Right lobe of liver (tissue), 6 donors: Measurements from ENCODE around the gene CHD2. TPM values are rescaled to one million over a fixed set of nuclear protein-coding genes. Genes with fewer than 3 reads are reported as not detected.

ENCODE experiments used
- ATAC-seq, 4 donors: fragments of 200-7000 bp; cut with Tn5 transposase; one replicate each; pipeline ENCODE4 v1.9.1; 2020; ENCODE audit warnings: mild to moderate bottlenecking in 4 of 4, moderate library complexity in 4 of 4
- DNase-seq, 3 donors: peaks; one replicate each; pipeline ENCODE4 v3.0.0-alpha.2; 2020
- H3K27ac ChIP-seq, 3 donors: fragments of 200-600 bp; one replicate each; pipeline ENCODE4 v1.8.0; 2022
- H3K27me3 ChIP-seq, 2 donors: fragments of 200-600 bp; one replicate each; pipeline ENCODE4 v1.8.0; 2022
- H3K36me3 ChIP-seq, 4 donors: fragments of 200-600 bp; sonication (generic) in 1 of 4; one replicate each; pipeline versions ENCODE4 v1.5.1 to v1.8.0; 2017 to 2022; ENCODE audit warnings: control low read depth in 1 of 4
- H3K4me1 ChIP-seq, 4 donors: fragments of 200-600 bp; sonication (generic) in 1 of 4; one replicate each; pipeline versions ENCODE4 v1.5.1 to v1.8.0; 2017 to 2022; ENCODE audit warnings: control low read depth in 1 of 4
- H3K4me3 ChIP-seq, 3 donors: fragments of 200-600 bp; one replicate each; pipeline ENCODE4 v1.8.0; 2022
- H3K9me3 ChIP-seq, 4 donors: fragments of 200-600 bp; sonication (generic) in 1 of 4; one replicate each; pipeline versions ENCODE4 v1.5.1 to v1.8.0; 2017 to 2022; ENCODE audit warnings: control low read depth in 1 of 4
- CTCF ChIP-seq, 4 donors: fragments of 200-600 bp in 3 of 4; fragments of 450-650 bp in 1 of 4; IDR thresholded peaks; one replicate each; pipeline versions ENCODE4 v1.5.1 to v1.8.0; 2016 to 2022; ENCODE audit warnings: antibody characterized with exemption in 4 of 4, mild to moderate bottlenecking in 2 of 4
- POLR2A ChIP-seq: fragments of 450-650 bp; IDR thresholded peaks from one replicate; pipeline ENCODE4 v1.6.1; 2017; ENCODE audit warnings: antibody characterized with exemption, mild to moderate bottlenecking
- WGBS: methylation state at CpG from one replicate; pipeline ENCODE4 v1.1.6; 2018; ENCODE audit warnings: low coverage, low lambda C conversion rate; ENCODE audit not compliant: insufficient coverage; ENCODE audit errors: missing lambda C conversion rate; 5-methylcytosine and 5-hydroxymethylcytosine counted together
- intact Hi-C, 2 donors: fragments of 100-400 bp; cut with DNase I; formaldehyde crosslinking; loops; one replicate each; pipeline versions ENCODE4 v1.11.2 to v1.14.1; 2022
- total RNA-seq, 6 experiments: library from RNA; depleted of rRNA in 2 of 6; stranded (reverse); fragments of >200 nt in 2 of 6; fragmentation: NEBNext Ultra II Directional in 3 of 6; extraction: Animal tissue kit (Norgen Biotek cat#: 25700) in 3 of 6; gene quantifications; one replicate each; pipeline versions ENCODE4 v1.1.0 to v1.2.4, GENCODE V29; 2016 to 2023
- donor health status: DM: no; HTN: yes; CAD: no.
- donor health status: DM: no; HTN: no; CAD: no.
- donor health status: DM: no; HTN: no; CAD: no.
- donor health status: DM: no; HTN: yes; CAD: no.
- donor health status: DM: no; HTN: yes; CAD: no.

The CHD2 gene
- total RNA-seq, 6 experiments from 2014 or later: 41.4 to 65.0 (median 56.6) TPM

GRCh38 chr15:93050648-93051047 lies 150.5 kb downstream of the CHD2 start:
- ATAC-seq: no peak
- TF ChIP-seq CTCF (IDR thresholded peaks at IDR 0.05) (no peak), POLR2A (no peak)
- WGBS: 77% methylated on average over 5 of the region's 13 CpGs
- intact Hi-C loops: no loop called here
- peak in 1 of 3 donors; percentile 44 for DNase-seq
- no peak overlapping the region for H3K4me3 ChIP-seq
- no peaks in the 10 kb centered on the region for H3K27me3 ChIP-seq
- no peaks in the 10 kb centered on the region for H3K4me1 ChIP-seq
- H3K27ac ChIP-seq: no peak overlapping the region
- H3K36me3 ChIP-seq: no peaks in the 10 kb centered on the region
- H3K9me3 ChIP-seq: no peaks in the 10 kb centered on the region

GRCh38 chr15:93051236-93052089 lies 151.3 kb downstream of the CHD2 start:
- TF ChIP-seq POLR2A (no peak), CTCF (IDR thresholded peaks at IDR 0.05) (no peak)
- no peak overlapping the region for H3K27ac ChIP-seq
- no peaks in the 10 kb centered on the region for H3K36me3 ChIP-seq
- H3K4me3 ChIP-seq: no peak overlapping the region
- no peaks in the 10 kb centered on the region for H3K9me3 ChIP-seq
- peak in 1 of 3 donors; percentile 40 for DNase-seq
- 80% methylated on average over 9 of the region's 32 CpGs for WGBS
- intact Hi-C loops: no loop called here
- ATAC-seq: no peak
- no peaks in the 10 kb centered on the region for H3K4me1 ChIP-seq
- H3K27me3 ChIP-seq: no peaks in the 10 kb centered on the region

- intact Hi-C loops: no loop called here
- H3K9me3 ChIP-seq: no peaks in the 10 kb centered on the region
- H3K4me3 ChIP-seq: no peak overlapping the region
- no peaks in the 10 kb centered on the region for H3K36me3 ChIP-seq
- ATAC-seq (no peak), DNase-seq (peak in 1 of 3 donors; percentile 44)
- 78% methylated on average over 10 of the region's 39 CpGs for whole genome bisulfite sequencing
- no peak for TF ChIP-seq CTCF (IDR thresholded peaks at IDR 0.05)
- TF ChIP-seq POLR2A: no peak
- H3K4me1 ChIP-seq: no peaks in the 10 kb centered on the region
- H3K27me3 ChIP-seq: no peaks in the 10 kb centered on the region
- no peak overlapping the region for H3K27ac ChIP-seq
Measured at GRCh38 chr15:93052090-93052879, 152.2 kb downstream of the CHD2 start.

- DNase-seq: no peak
- ATAC-seq: no peak
- intact Hi-C loops: no loop called here
- Histone ChIP-seq H3K4me1 (no peaks in the 10 kb centered on the region), H3K9me3 (no peaks in the 10 kb centered on the region), H3K27ac (no peak overlapping the region), H3K4me3 (no peak overlapping the region), H3K36me3 (no peaks in the 10 kb centered on the region), H3K27me3 (no peaks in the 10 kb centered on the region)
- TF ChIP-seq POLR2A (no peak), CTCF (IDR thresholded peaks at IDR 0.05) (no peak)
- 82% methylated on average over 3 of the region's 11 CpGs for WGBS
Measured at GRCh38 chr15:93055211-93055610, 155.1 kb downstream of the CHD2 start.
